ENCODE data around the gene ATRAID. TPM values are rescaled to one million over a fixed set of nuclear protein-coding genes. Genes with fewer than 3 reads are reported as not detected.

The ATRAID gene
- total and polyA plus RNA-seq, 2 donors (not counting 1 experiment from before 2014, with no cell fraction given) = 176 to 235 TPM

GRCh38 chr2:27186613-27187345, 25.1 kb upstream of the ATRAID start:
- no peak for DNase-seq (ENCODE audit: low read depth in 2 of 2)
- Histone ChIP-seq H3K4me3 (replicated peaks in 1 of 4; ENCODE audit: control extremely low read depth in 1 of 4, insufficient read depth in 1 of 4, low read depth in 3 of 4, low read length in 4 of 4) (no peak overlapping the region), H3K9me3 (ENCODE audit: control insufficient read depth, insufficient read depth, low read depth, low read length) (no peaks in the 10 kb centered on the region), H3K36me3 (ENCODE audit: control insufficient read depth, insufficient read depth, low read length) (no peaks in the 10 kb centered on the region), H3K79me2 (ENCODE audit: control insufficient read depth, insufficient read depth, low read length) (no peaks in the 10 kb centered on the region), H3K27me3 (ENCODE audit: control insufficient read depth, insufficient read depth, low read length) (peaks cover 16% of the 10 kb centered on the region), H2AFZ (ENCODE audit: low read length) (no peak overlapping the region), H3K9ac (ENCODE audit: insufficient read depth, low read length) (no peak overlapping the region), H3K4me1 (ENCODE audit: control insufficient read depth, extremely low read depth, insufficient read depth, low read length) (peaks cover 8% of the 10 kb centered on the region), H3K4me2 (ENCODE audit: extremely low read depth, insufficient read depth, low read length) (no peak overlapping the region), H4K20me1 (ENCODE audit: control insufficient read depth, extremely low read depth, insufficient read depth, low read length) (no peaks in the 10 kb centered on the region), H3K27ac (ENCODE audit: insufficient read depth, low read length) (no peak overlapping the region)
- TF ChIP-seq EZH2 (IDR thresholded peaks at IDR 0.05; ENCODE audit: low read length, missing control alignments) (no peak), CTCF (conservative IDR thresholded peaks at IDR 0.05 in 1 of 2, IDR thresholded peaks at IDR 0.05 in 1 of 2; ENCODE audit: low read depth in 1 of 2, low read length in 2 of 2) (no peak)

DNA sequence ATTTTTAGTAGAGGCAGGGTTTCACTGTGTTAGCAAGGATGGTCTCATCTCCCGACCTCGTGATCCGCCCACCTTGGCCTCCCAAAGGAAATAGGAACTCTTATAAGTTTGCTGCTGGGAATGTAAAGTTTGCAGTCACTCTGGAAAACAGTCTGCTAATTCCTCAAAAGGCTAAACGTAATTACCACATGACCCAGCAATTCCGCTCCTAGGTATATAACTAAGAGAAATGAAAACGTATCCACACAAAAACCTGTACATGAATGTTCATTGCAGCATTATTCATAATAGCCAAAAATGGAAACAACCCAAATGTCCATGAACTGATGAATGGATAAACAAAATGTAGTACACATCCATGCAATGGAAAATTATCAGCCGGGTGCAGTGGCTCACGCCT, 21.9 kb upstream of the ATRAID start:
- Histone ChIP-seq H3K4me2 (ENCODE audit: extremely low read depth, insufficient read depth, low read length) (no peak overlapping the region), H2AFZ (ENCODE audit: low read length) (no peak overlapping the region), H3K9me3 (ENCODE audit: control insufficient read depth, insufficient read depth, low read depth, low read length) (no peaks in the 10 kb centered on the region), H3K9ac (ENCODE audit: insufficient read depth, low read length) (no peak overlapping the region), H3K36me3 (ENCODE audit: control insufficient read depth, insufficient read depth, low read length) (no peaks in the 10 kb centered on the region), H3K27ac (ENCODE audit: insufficient read depth, low read length) (no peak overlapping the region), H4K20me1 (ENCODE audit: control insufficient read depth, extremely low read depth, insufficient read depth, low read length) (no peaks in the 10 kb centered on the region), H3K79me2 (ENCODE audit: control insufficient read depth, insufficient read depth, low read length) (no peaks in the 10 kb centered on the region), H3K4me3 (replicated peaks in 1 of 4; ENCODE audit: control extremely low read depth in 1 of 4, insufficient read depth in 1 of 4, low read depth in 3 of 4, low read length in 4 of 4) (no peak overlapping the region), H3K4me1 (ENCODE audit: control insufficient read depth, extremely low read depth, insufficient read depth, low read length) (peaks cover 3% of the 10 kb centered on the region), H3K27me3 (ENCODE audit: control insufficient read depth, insufficient read depth, low read length) (peaks cover 14% of the 10 kb centered on the region)
- no peak for TF ChIP-seq EZH2 (IDR thresholded peaks at IDR 0.05; ENCODE audit: low read length, missing control alignments)
- no peak for TF ChIP-seq CTCF (conservative IDR thresholded peaks at IDR 0.05 in 1 of 2, IDR thresholded peaks at IDR 0.05 in 1 of 2; ENCODE audit: low read depth in 1 of 2, low read length in 2 of 2)
- DNase-seq (ENCODE audit: low read depth in 2 of 2) = no peak

- peaks cover 14% of the 10 kb centered on the region for H3K27me3 ChIP-seq (ENCODE audit: control insufficient read depth, insufficient read depth, low read length)
- TF ChIP-seq CTCF (conservative IDR thresholded peaks at IDR 0.05 in 1 of 2, IDR thresholded peaks at IDR 0.05 in 1 of 2; ENCODE audit: low read depth in 1 of 2, low read length in 2 of 2) (peak; percentile 78 to 87), EZH2 (IDR thresholded peaks at IDR 0.05; ENCODE audit: low read length, missing control alignments) (no peak)
- peak; percentile 40 to 81 for DNase-seq (ENCODE audit: low read depth in 2 of 2)
Measured at GRCh38 chr2:27191070-27191829, 20.6 kb upstream of the ATRAID start.

More at GRCh38 chr2:27191070-27191829, 20.6 kb upstream of the ATRAID start:
- H3K36me3 ChIP-seq (ENCODE audit: control insufficient read depth, insufficient read depth, low read length) = no peaks in the 10 kb centered on the region
- no peak overlapping the region for H2AFZ ChIP-seq (ENCODE audit: low read length)
- no peak overlapping the region for H3K4me3 ChIP-seq (replicated peaks in 1 of 4; ENCODE audit: control extremely low read depth in 1 of 4, insufficient read depth in 1 of 4, low read depth in 3 of 4, low read length in 4 of 4)
- no peaks in the 10 kb centered on the region for H4K20me1 ChIP-seq (ENCODE audit: control insufficient read depth, extremely low read depth, insufficient read depth, low read length)
- no peak overlapping the region for H3K9ac ChIP-seq (ENCODE audit: insufficient read depth, low read length)
- H3K79me2 ChIP-seq (ENCODE audit: control insufficient read depth, insufficient read depth, low read length) = no peaks in the 10 kb centered on the region
- H3K9me3 ChIP-seq (ENCODE audit: control insufficient read depth, insufficient read depth, low read depth, low read length) = no peaks in the 10 kb centered on the region
- H3K27ac ChIP-seq (ENCODE audit: insufficient read depth, low read length) = no peak overlapping the region
- no peak overlapping the region for H3K4me2 ChIP-seq (ENCODE audit: extremely low read depth, insufficient read depth, low read length)
- H3K4me1 ChIP-seq (ENCODE audit: control insufficient read depth, extremely low read depth, insufficient read depth, low read length) = no peaks in the 10 kb centered on the region

Data from fibroblast of lung (primary cell).